IMR-90 (cell line): ENCODE measurements around the gene TYRO3. TPM values are rescaled to one million over a fixed set of nuclear protein-coding genes. Genes with fewer than 3 reads are reported as not detected.

Experiments
- ATAC-seq: fragments of 200-7000 bp; cut with Tn5 transposase; 2 replicates; pipeline ENCODE4 v1.9.1; 2020; ENCODE audit warnings: low read depth, mild to moderate bottlenecking, moderate library complexity
- BruUV-seq: library from RNA; stranded (reverse); fragments of 400-500 nt; replicated peaks from 2 replicates; lab custom pipeline; 2021; lab: Mats Ljungman, UMichigan
- CTCF ChIA-PET: fragments of 300-600 bp; formaldehyde crosslinking; extraction: SDS; loops from one replicate; lab custom pipeline; 2021; ENCODE audit warnings: antibody characterized with exemption; lab: Yijun Ruan, JAX
- POLR2A ChIA-PET: fragments of 300-600 bp; sonication (Branson Sonifier 250); formaldehyde crosslinking; loops from one replicate; lab custom pipeline; 2022; ENCODE audit warnings: antibody characterized with exemption; ENCODE audit not compliant: unreplicated experiment; lab: Charles Lee
- DNase-seq: peaks from one replicate; pipeline ENCODE4 v3.0.0; 2013
- H2AFZ ChIP-seq: replicated peaks from 2 replicates; pipeline ENCODE3; 2013; ENCODE audit warnings: low read length, mild to moderate bottlenecking; ENCODE audit not compliant: poor library complexity
- H2AK5ac ChIP-seq: 2 replicates; pipeline ENCODE4 v1.6.1; 2013; ENCODE audit warnings: low read depth, low read length, inconsistent platforms
- H2AK9ac ChIP-seq: replicated peaks from 2 replicates; pipeline ENCODE3; 2013; ENCODE audit warnings: mild to moderate bottlenecking, low read depth, low read length, moderate library complexity; ENCODE audit not compliant: poor library complexity
- H2BK120ac ChIP-seq: 2 replicates; pipeline ENCODE4 v1.6.1; 2013; ENCODE audit warnings: low read depth, low read length, inconsistent platforms
- H2BK15ac ChIP-seq: 3 replicates; pipeline ENCODE4 v1.6.1; 2013; ENCODE audit warnings: low read depth, low read length, inconsistent platforms
- H2BK20ac ChIP-seq: 2 replicates; pipeline ENCODE4 v1.6.1; 2013; ENCODE audit warnings: low read depth, mild to moderate bottlenecking, inconsistent platforms, low read length, moderate library complexity
- H2BK5ac ChIP-seq: 2 replicates; pipeline ENCODE4 v1.6.1; 2013; ENCODE audit warnings: mild to moderate bottlenecking, low read depth, low read length, inconsistent platforms; ENCODE audit not compliant: poor library complexity, severe bottlenecking
- H3K14ac ChIP-seq: replicated peaks from 2 replicates; pipeline ENCODE4 v1.6.1; 2013; ENCODE audit warnings: low read depth, low read length, inconsistent platforms
- H3K18ac ChIP-seq: 2 replicates; pipeline ENCODE4 v1.6.1; 2013; ENCODE audit warnings: low read depth, low read length, control low read depth
- H3K23ac ChIP-seq: 2 replicates; pipeline ENCODE4 v1.6.1; 2013; ENCODE audit warnings: low read depth, low read length, inconsistent platforms
- H3K27ac ChIP-seq: 2 replicates; pipeline ENCODE4 v1.5.1; 2013; ENCODE audit warnings: mild to moderate bottlenecking, control low read depth, low read length; ENCODE audit not compliant: insufficient read depth
- H3K27me3 ChIP-seq: 2 replicates; pipeline ENCODE4 v1.6.1; 2013; ENCODE audit warnings: low read length; ENCODE audit not compliant: control insufficient read depth, insufficient read depth
- H3K36me3 ChIP-seq: 2 replicates; pipeline ENCODE4 v1.6.1; 2013; ENCODE audit warnings: low read length, mixed read lengths; ENCODE audit not compliant: control insufficient read depth, insufficient read depth
- H3K4ac ChIP-seq: 2 replicates; pipeline ENCODE4 v1.6.1; 2013; ENCODE audit warnings: low read depth, low read length, inconsistent platforms
- H3K4me1 ChIP-seq: 2 replicates; pipeline ENCODE4 v1.6.1; 2013; ENCODE audit warnings: low read length, mixed read lengths; ENCODE audit not compliant: control insufficient read depth, insufficient read depth
- H3K4me2 ChIP-seq: 2 replicates; pipeline ENCODE4 v1.6.1; 2013; ENCODE audit warnings: low read depth, mild to moderate bottlenecking, control low read depth, low read length, moderate library complexity
- H3K4me3 ChIP-seq: 2 replicates; pipeline ENCODE4 v1.5.1; 2013; ENCODE audit warnings: low read depth, mild to moderate bottlenecking, control low read depth, low read length, moderate library complexity; ENCODE audit not compliant: insufficient read depth
- H3K56ac ChIP-seq: 2 replicates; pipeline ENCODE4 v1.6.1; 2013; ENCODE audit warnings: low read length, inconsistent platforms; ENCODE audit not compliant: insufficient read depth; ENCODE audit errors: extremely low read depth
- H3K79me1 ChIP-seq, 2 experiments: 2 replicates each; pipeline ENCODE4 v1.6.1; 2013; ENCODE audit warnings: low read length in 2 of 2, inconsistent platforms in 1 of 2, low read depth in 1 of 2
- H3K9ac ChIP-seq: 2 replicates; pipeline ENCODE4 v1.6.1; 2013; ENCODE audit warnings: low read depth, low read length, control low read depth
- H3K9me1 ChIP-seq: 2 replicates; pipeline ENCODE4 v1.6.1; 2013; ENCODE audit warnings: low read length, inconsistent platforms; ENCODE audit not compliant: insufficient read depth
- H3K9me3 ChIP-seq: 2 replicates; pipeline ENCODE4 v1.6.1; 2013; ENCODE audit warnings: low read length; ENCODE audit not compliant: control insufficient read depth, insufficient read depth
- H4K20me1 ChIP-seq: 2 replicates; pipeline ENCODE4 v1.6.1; 2013; ENCODE audit warnings: low read length, inconsistent platforms; ENCODE audit not compliant: insufficient read depth
- H4K5ac ChIP-seq: 2 replicates; pipeline ENCODE4 v1.6.1; 2013; ENCODE audit warnings: mild to moderate bottlenecking, low read depth, low read length, control low read depth
- H4K8ac ChIP-seq, 2 experiments: 2 replicates each; pipeline ENCODE4 v1.6.1; 2013; ENCODE audit warnings: low read depth in 2 of 2, low read length in 2 of 2, control low read depth in 1 of 2, inconsistent platforms in 1 of 2
- H4K91ac ChIP-seq: 2 replicates; pipeline ENCODE4 v1.6.1; 2013; ENCODE audit warnings: low read depth, low read length, inconsistent platforms; ENCODE audit not compliant: insufficient read depth
- BHLHE40 ChIP-seq: fragments of 150-350 bp; IDR thresholded peaks from 2 replicates; pipeline ENCODE4 v1.6.1; 2016; ENCODE audit warnings: mild to moderate bottlenecking, low read depth, low read length
- CEBPB ChIP-seq: IDR thresholded peaks from 2 replicates; pipeline ENCODE4 v1.6.1; 2012; ENCODE audit warnings: low read depth, low read length, improper control_type of control experiment
- CHD1 ChIP-seq: IDR thresholded peaks from 2 replicates; pipeline ENCODE4 v1.6.1; 2012; ENCODE audit warnings: low read depth, low read length, improper control_type of control experiment
- CTCF ChIP-seq: conservative IDR thresholded peaks from 2 replicates; pipeline ENCODE4 v1.5.1; 2012; ENCODE audit warnings: mild to moderate bottlenecking, low read depth, low read length, improper control_type of control experiment
- ELK1 ChIP-seq: fragments of 150-350 bp; IDR thresholded peaks from 2 replicates; pipeline ENCODE4 v1.6.1; 2016; ENCODE audit warnings: low read depth, mild to moderate bottlenecking, low read length, moderate library complexity, borderline replicate concordance
- FOS ChIP-seq: fragments of 150-350 bp; IDR thresholded peaks from 2 replicates; pipeline ENCODE4 v1.6.1; 2016; ENCODE audit warnings: low read depth, low read length
- MAFK ChIP-seq: IDR thresholded peaks from 2 replicates; pipeline ENCODE4 v1.6.1; 2012; ENCODE audit warnings: low read depth, low read length, improper control_type of control experiment
- MAZ ChIP-seq: IDR thresholded peaks from 2 replicates; pipeline ENCODE4 v1.6.1; 2012; ENCODE audit warnings: low read depth, mild to moderate bottlenecking, low read length, improper control_type of control experiment, moderate library complexity, borderline replicate concordance
- MXI1 ChIP-seq: IDR thresholded peaks from 2 replicates; pipeline ENCODE4 v1.6.1; 2012; ENCODE audit warnings: low read depth, mild to moderate bottlenecking, low read length, moderate library complexity, borderline replicate concordance
- NFE2L2 ChIP-seq: fragments of 150-350 bp; IDR thresholded peaks from 2 replicates; pipeline ENCODE4 v1.6.1; 2016; ENCODE audit warnings: low read depth, mild to moderate bottlenecking, low read length
- POLR2A ChIP-seq: IDR thresholded peaks from 2 replicates; pipeline ENCODE4 v1.6.1; 2012; ENCODE audit warnings: mild to moderate bottlenecking, low read depth, low read length
- RAD21 ChIP-seq: IDR thresholded peaks from 2 replicates; pipeline ENCODE4 v1.6.1; 2012; ENCODE audit warnings: low read length, improper control_type of control experiment
- RCOR1 ChIP-seq: IDR thresholded peaks from 2 replicates; pipeline ENCODE4 v1.6.1; 2012; ENCODE audit warnings: mild to moderate bottlenecking, low read length, improper control_type of control experiment; ENCODE audit not compliant: insufficient replicate concordance
- RFX5 ChIP-seq: IDR thresholded peaks from 2 replicates; pipeline ENCODE4 v1.8.0; 2012; ENCODE audit warnings: low read depth, mild to moderate bottlenecking, low read length, moderate library complexity
- USF2 ChIP-seq: fragments of 150-350 bp; IDR thresholded peaks from 2 replicates; pipeline ENCODE4 v1.6.1; 2017; ENCODE audit warnings: mild to moderate bottlenecking, antibody characterized with exemption, low read length, low read depth
- WGBS, 2 experiments: methylation state at CpG; one replicate each; pipeline versions ENCODE4 v1.1.5 to v1.1.7; 2013; ENCODE audit warnings: missing lambda C conversion rate in 2 of 2; ENCODE audit not compliant: insufficient read length in 1 of 2; ENCODE audit errors: extremely low coverage in 2 of 2; 5-methylcytosine and 5-hydroxymethylcytosine counted together
- dilution Hi-C: fragments of 300-500 bp; cut with HindIII; formaldehyde crosslinking; loops from one replicate; pipeline ENCODE4 v1.14.3; 2018; ENCODE audit warnings: low sequenced_read_pairs; ENCODE audit not compliant: unreplicated experiment
- in situ Hi-C: fragments of 300-500 bp; cut with MboI; formaldehyde crosslinking; loops from 3 replicates; pipeline ENCODE4 v1.14.3; 2019; ENCODE audit warnings: low sequenced_read_pairs, inconsistent platforms, mixed read lengths
- intact Hi-C: fragments of 100-400 bp; cut with micrococcal nuclease; formaldehyde crosslinking; loops from 2 replicates; pipeline ENCODE4 v1.10.0; 2022
- polyA plus RNA-seq, 3 experiments: library from polyadenylated mRNA; depleted of rRNA; stranded (reverse); fragments of >200 nt; gene quantifications; 2 replicates each; pipeline ENCODE4 v1.2.3, GENCODE V29; 2012; ENCODE audit warnings: low replicate concordance in 1 of 3
- total RNA-seq: library from RNA; depleted of rRNA; stranded (reverse); fragments of >200 nt; gene quantifications from 2 replicates; pipeline ENCODE4 v1.2.3, GENCODE V29; 2012

TYRO3 gene
- total and polyA plus RNA-seq, 2 of the 4 experiments (the other 2 are of a cell fraction) = 11.5 to 18.4 TPM

DNA sequence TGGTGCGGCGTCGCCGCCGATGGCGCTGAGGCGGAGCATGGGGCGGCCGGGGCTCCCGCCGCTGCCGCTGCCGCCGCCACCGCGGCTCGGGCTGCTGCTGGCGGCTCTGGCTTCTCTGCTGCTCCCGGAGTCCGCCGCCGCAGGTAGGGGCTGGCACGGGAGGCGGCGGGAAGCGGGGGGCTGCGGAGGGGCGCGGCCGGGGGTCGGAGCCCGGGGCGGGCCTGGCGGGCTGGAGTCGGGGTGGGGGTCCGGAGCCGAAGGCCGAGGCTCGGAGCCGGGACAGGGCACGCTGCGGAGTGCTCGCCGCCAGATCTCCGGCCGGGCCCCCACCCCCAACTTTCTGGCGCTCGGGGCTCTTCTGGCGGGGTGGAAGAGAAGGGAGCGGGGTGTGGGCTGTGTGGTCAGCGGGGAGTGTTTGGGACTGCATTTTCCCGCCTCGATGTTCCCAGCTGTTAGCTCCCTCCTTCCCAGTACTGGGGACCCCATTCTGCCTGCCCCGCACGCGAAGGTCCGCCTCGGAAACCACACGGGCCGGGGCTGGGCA lies 299 bp downstream of the TYRO3 start:
- Histone ChIP-seq H3K18ac (no peak overlapping the region), H2AFZ (peak overlapping the region; percentile 93), H4K8ac (peak overlapping the region in 1 of 2 experiments; percentile 60; a peak in 1 of 4 replicates), H3K4me1 (peaks cover 27% of the 10 kb centered on the region), H2BK15ac (no peak overlapping the region), H3K9me1 (peaks cover 16% of the 10 kb centered on the region; the same call in 1 of the 2 replicates), H3K9ac (peak overlapping the region; percentile 68), H3K79me1 (peaks cover 8 to 22% of the 10 kb centered on the region in 2 experiments), H2AK9ac (peak overlapping the region; percentile 97), H3K14ac (peak overlapping the region; percentile 50), H3K4ac (peak overlapping the region; percentile 86), H3K56ac (peak overlapping the region; percentile 10), H3K36me3 (no peaks in the 10 kb centered on the region; the same call in 1 of the 2 replicates), H2AK5ac (0 out of 2 replicates have a peak overlapping the region, but pooled peaks have one; percentile 43), H3K27me3 (no peaks in the 10 kb centered on the region), H4K5ac (no peak overlapping the region; the same call in 1 of the 2 replicates), H3K4me3 (peak overlapping the region; percentile 62), H2BK120ac (peak overlapping the region; percentile 68), H3K9me3 (no peaks in the 10 kb centered on the region), H4K20me1 (peaks cover 13% of the 10 kb centered on the region; the same call in 1 of the 2 replicates), H4K91ac (no peak overlapping the region; the same call in 1 of the 2 replicates), H2BK20ac (no peak overlapping the region), H3K27ac (peak overlapping the region; percentile 31; the same call in 1 of the 2 replicates), H3K4me2 (peak overlapping the region; percentile 91), H2BK5ac (peak overlapping the region; percentile 43), H3K23ac (peak overlapping the region; percentile 76)
- TF ChIP-seq RCOR1 (no peak), FOS (no peak), RFX5 (no peak), MXI1 (no peak; the same call in 1 of the 2 replicates), MAFK (no peak), USF2 (no peak), POLR2A (no peak), CEBPB (no peak), CHD1 (no peak), ELK1 (no peak), CTCF (no peak), NFE2L2 (no peak), RAD21 (no peak), BHLHE40 (no peak), MAZ (no peak)
- no TSS peak for BruUV-seq
- WGBS, 2 experiments = 4% methylated on average over 13 of the region's 60 CpGs; no CpG with 5 or more reads in 1 of the 2 experiments
- CTCF ChIA-PET = no interaction called here
- dilution Hi-C loops (no loop called here), in situ Hi-C loops (no loop called here), intact Hi-C loops (loop anchor here (5.0 to 10.0 kb wide), 3 partner anchors 43 to 185 kb away; no protein-coding TSS in a partner anchor)
- POLR2A ChIA-PET = no interaction called here
- DNase-seq (no peak), ATAC-seq (peak; percentile 25)
